GM21576 (cell line): ENCODE measurements around the gene SLCO4A1.
"Not testable (repeated sequence)": the region's sequence is repeated elsewhere in the genome, so short reads cannot be mapped to it uniquely, and the experiment has no call there.

Experiments used
- ATAC-seq: cut with Tn5 transposase; IDR thresholded peaks from one replicate; pipeline ENCODE4 v1.9.1; 2021; ENCODE audit warnings: mild to moderate bottlenecking, moderate library complexity; ENCODE audit not compliant: unreplicated experiment

Gene SLCO4A1

DNA sequence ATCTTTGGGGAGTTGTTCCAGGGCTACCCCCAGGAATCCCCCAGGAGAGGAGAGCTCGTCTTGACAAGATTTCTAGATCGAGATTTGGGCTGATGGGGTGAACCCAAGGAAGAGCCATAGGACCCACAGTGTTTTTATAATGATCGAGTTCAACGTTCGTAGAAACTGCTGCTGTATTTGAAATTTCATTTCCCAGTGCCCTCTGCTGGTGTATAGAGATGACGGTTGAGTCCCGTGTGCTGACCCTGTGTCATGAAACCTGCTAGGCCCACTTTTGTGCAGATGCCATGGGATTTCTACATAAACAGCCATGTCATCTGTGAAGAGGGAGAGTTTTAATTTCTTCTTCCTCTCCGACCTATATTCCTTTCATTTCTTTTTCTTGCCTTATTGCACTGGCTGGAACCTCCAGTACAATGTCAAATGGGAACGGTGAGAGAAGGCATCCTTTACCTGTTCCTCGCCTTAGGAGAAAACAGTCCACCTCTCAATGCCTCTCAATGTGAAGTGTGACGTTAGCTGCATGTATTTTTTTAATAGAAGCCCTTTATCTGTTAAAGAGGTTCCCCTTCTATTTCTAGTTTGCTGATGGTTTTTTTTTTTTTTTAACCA is 37.8 kb downstream of the SLCO4A1 start:
- ATAC-seq = no peak

DNA sequence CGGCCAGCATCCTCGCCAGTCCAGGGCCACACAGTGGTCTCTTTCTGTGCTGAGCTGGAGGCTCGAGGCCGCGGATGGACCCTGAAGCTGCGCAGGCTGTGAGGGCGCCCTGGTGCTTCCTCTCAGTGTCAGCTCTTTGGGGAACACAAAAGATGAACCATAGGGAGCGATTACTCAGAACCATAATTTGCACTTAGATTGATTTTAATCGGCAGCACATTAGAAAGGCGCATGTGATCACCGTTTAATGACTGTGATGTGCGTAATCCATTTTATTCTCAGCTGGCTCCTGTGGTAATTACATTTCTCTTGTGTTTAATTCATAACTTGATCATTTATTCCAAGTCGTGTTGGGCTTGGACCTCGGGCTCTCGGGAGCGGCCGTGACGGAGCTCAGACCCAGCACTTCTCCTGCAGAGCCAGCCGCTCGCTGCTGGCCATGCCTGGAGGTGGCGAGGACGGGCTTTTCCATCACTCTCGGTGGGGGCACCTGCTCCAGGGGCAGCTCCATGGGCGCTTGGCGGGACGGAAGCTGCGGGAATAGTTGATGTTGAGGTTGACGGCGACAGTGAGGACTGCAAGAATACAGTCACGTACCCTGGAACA is 40.7 kb downstream of the SLCO4A1 start:
- no peak for ATAC-seq

DNA sequence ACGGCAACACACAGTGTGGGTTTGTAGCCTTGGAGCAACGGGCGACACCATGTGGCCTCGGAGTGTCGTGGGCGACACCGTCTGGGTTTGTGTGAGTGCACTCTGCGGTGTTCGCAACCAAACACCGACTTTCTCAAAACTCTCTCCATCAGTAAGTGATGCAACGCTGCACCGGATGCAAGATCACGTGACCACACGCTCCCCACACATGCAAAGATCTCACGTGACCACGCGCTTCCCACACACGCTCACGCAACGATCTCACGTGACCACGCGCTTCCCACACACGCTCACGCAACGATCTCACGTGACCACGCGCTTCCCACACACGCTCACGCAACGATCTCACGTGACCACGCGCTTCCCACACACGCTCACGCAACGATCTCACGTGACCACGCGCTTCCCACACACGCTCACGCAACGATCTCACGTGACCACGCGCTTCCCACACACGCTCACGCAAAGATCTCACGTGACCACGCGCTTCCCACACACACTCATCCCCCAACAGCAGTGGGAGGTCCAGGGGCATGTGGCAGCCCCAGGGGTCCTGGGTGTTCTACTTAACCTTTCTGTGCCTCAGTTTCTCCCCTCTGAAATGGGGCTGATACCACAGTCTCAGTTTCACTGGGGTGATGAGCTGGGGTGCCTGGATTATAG is 41.5 kb downstream of the SLCO4A1 start:
- ATAC-seq = not testable (repeated sequence)

GRCh38 chr20:62684981-62685380 is 42.7 kb downstream of the SLCO4A1 start:
- ATAC-seq = no peak

DNA sequence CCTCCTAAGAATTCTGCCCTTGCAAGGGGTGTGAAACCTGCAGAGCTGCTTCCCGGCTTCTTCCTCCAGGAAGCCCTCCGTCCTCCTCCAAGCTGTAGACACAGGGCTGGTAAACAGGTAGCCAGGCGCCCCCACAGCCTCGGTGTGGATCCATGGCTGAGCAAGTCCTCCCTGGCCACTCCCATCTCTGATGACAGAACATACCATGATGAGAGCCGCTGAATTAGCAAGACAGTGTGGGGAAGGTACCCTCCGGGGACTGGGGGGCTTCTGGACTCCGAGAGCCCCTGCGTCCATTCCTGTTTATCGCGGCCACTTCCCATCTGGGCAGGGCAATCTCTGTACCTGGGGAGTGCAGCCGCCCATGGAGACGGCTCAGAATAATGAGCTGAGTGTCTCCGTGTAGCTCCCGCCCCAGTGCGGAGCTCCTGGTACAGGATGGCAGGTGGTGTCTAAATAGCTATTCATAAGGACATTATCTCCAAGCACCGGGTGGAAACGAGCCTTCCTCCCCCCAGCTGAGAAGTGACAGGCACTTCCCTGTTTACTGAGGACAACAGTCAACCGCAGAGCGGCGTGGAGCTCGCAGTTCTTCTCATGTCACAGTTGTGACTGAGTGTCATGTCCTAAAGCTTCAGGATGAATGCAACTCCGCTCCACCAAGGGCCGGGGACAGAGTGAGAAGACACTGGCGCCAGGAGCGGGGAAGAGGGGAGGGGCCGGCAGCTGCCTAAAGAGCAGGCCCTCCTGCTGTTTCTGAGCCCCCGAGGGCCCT is 43.7 kb downstream of the SLCO4A1 start:
- ATAC-seq = no peak

GRCh38 chr20:62686869-62687830 is 44.8 kb downstream of the SLCO4A1 start:
- ATAC-seq = no peak

- no peak for ATAC-seq
Observed at GRCh38 chr20:62688083-62688482, 45.8 kb downstream of the SLCO4A1 start.

DNA sequence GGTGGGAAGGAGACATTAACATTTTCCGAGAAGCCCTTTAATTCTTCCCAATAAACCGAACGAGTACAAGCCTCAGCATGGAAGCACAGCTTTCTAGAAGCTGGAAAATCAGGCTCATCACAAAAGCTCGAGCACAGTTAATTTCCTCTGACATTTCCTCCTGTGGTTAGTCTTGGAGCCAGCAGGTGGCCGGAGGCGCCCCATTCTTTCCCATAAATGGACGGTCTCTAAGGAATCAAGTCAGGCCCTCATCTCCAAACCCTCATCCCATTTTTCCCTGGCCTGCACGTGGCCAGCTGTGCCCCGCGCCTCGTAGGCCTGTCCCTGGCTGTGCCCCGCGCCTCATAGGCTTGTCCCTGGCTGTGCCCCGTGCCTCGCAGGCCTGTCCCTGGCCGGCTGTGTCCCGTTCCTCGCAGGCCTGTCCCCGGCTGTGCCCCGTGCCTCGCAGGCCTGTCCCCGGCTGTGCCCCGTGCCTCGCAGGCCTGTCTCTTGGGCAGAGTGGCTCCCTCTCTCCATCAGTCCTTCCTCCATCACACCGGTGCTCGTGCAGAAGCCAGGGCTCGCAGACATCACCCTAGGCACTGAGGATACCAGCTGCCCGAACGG is 46.7 kb downstream of the SLCO4A1 start:
- ATAC-seq = no peak

GRCh38 chr20:62689861-62690260 is 47.6 kb downstream of the SLCO4A1 start:
- ATAC-seq = no peak

DNA sequence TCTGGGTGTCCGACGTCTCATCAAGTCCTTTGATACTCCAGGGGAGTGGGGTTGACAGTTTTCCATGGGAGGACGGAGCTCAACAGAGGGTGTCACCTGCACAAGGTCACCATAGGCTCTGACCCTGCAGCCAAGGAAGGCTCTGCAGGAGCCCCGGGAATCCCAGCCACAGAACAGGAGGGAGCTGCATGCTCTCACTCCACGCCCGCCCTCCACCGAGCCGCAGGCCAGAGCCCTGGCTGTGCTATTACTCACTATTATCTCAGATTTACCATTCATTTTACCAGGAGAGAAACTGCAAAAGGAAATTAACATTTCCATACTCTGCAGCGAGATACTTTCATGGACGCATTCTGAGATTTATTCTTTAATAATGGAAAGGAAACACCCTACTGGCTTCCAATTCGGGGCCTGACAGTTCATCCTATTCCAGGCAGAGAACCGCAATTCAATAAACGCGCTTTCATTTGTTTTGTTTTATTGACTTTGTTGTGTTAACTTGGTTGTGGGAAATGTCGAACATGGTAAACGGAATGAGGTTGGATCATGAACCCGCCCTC is 48.0 kb downstream of the SLCO4A1 start:
- ATAC-seq = no peak

- no peak for ATAC-seq
Observed at GRCh38 chr20:62691487-62691886, 49.2 kb downstream of the SLCO4A1 start.

- no peak for ATAC-seq
Observed at GRCh38 chr20:62692176-62692575, 49.9 kb downstream of the SLCO4A1 start.

- ATAC-seq = no peak
Observed at GRCh38 chr20:62692801-62693523, 50.7 kb downstream of the SLCO4A1 start.

- no peak for ATAC-seq
Observed at GRCh38 chr20:62693524-62693922, 51.2 kb downstream of the SLCO4A1 start.

DNA sequence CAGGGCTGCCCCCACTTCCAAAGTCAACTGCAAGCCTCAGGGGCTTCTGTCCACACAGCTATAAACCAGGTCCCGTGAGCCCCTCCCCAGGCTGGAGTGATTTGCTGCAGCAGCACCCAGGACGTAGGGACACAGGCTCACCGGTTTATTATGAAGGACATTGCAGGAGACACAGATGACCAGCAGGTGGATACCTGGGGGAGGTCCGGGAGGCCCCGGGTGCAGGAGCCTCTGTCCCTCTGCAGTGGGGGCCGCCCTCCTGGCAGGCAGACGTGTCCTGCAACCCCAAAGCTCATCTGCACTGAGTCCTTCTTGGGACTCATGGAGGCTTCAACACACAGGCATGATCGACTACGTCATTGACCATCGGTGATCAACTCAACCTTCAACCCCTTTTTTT is 51.8 kb downstream of the SLCO4A1 start:
- no peak for ATAC-seq

DNA sequence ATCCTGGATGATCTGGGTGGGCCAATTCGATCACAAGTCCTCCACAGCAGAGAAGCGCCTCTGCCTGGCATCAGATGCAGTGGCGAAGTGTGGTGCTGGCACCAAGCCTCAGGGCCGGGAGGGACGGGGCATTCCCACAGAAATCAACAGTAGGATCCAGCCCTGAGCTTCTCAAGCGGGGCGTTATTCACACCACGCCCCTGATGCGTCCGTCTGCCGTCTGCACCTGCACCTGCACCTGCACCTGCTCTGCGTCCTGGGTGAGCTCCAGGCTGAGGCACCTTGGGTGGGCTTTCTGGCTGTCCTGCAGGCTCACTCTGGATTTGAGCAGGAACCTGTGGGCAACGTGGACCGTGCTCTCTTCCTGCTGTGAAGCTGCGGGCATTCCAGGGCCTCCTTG is 52.6 kb downstream of the SLCO4A1 start:
- no peak for ATAC-seq

DNA sequence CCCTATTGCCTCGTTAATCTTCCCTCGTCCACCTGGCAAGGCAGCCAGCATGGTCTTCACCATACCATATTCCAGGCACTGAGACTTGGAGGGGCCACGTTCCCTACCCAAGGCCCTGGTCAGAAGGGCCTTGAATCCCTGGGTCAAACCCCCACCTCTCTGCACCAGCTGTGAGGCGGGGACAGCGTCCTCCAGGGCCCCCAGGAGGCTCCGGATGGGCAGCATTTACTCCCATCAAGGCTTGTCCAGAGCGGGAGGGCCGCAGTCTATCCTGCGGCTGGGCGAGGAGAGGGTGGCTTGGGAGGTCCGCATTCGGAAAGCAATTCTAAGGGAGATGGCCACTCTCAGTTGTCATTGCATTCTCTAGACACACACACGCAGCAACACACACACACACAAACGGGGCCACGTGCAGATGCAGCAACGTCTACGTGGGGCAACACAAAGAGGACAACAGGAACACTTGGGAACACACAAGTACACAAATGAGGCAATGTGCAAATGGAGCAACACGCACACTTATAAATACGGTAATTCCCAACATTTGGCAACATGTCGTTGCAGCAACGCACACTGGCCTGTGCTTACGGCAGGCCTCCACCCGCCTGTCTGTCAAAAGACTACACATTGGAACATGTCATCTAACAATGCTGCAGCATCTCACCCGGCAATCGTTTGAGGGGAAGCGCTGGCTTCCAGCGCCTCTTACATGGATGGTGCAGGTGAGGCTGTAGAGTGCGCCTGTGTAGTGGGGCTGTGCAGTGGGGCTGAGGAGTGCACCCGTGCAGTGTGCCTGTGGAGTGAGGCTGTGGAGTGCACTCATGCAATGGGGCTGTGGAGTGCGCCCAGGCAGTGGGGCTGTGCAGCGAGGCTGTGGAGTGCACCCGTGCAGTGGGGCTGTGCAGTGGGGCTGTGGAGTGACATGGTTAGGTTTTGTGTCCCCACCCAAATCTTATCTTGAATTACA is 53.4 kb downstream of the SLCO4A1 start:
- no peak for ATAC-seq

DNA sequence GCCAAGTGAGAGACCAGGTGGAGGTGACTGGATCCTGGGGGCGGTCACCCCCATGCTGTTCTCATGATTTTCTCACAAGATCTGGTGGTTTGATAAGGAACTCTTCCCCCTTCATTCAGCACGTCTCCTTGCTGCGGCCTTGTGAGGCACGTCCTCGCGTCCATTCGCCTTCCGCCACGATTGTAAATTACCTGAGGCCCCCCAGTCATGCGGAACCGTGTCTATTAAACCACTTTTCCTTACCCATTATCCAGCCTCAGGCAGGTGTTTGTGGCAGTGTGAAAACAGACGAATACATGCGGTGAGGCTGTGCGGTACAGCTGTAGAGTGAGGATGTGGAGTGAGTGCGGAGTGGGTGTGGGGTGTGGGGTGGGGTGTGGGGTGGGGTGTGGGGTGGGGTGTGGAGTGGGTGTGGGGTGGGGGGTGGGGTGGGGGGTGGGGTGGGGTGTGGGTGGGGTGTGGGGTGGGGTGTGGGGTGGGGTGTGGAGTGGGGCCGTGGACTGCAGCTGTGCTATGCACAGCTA is 54.2 kb downstream of the SLCO4A1 start:
- no peak for ATAC-seq
